Mesodermal cell (in vitro differentiated cells): ENCODE results near the gene CCNC.
A peak's percentile ranks its signal among the peaks of the same experiment; 100 is the strongest.
"Not testable (repeated sequence)": the region's sequence is repeated elsewhere in the genome, so short reads cannot be mapped to it uniquely, and the experiment has no call there.

Experiments
- H3K27ac ChIP-seq: 2 replicates; pipeline ENCODE4 v1.7.0; 2013; ENCODE audit warnings: mild to moderate bottlenecking, low read depth, low read length, moderate library complexity; ENCODE audit not compliant: severe bottlenecking
- H3K36me3 ChIP-seq: 2 replicates; pipeline ENCODE4 v1.7.1; 2013; ENCODE audit warnings: mild to moderate bottlenecking, low read length, moderate library complexity; ENCODE audit not compliant: control insufficient read depth, insufficient read depth
- H3K4me1 ChIP-seq: one replicate; pipeline ENCODE4 v1.7.1; 2013; ENCODE audit warnings: mild to moderate bottlenecking, low read length; ENCODE audit not compliant: insufficient read depth, control insufficient read depth, poor library complexity, severe bottlenecking
- H3K4me3 ChIP-seq: 2 replicates; pipeline ENCODE4 v1.7.0; 2013; ENCODE audit warnings: low read length, control low read depth, mild to moderate bottlenecking; ENCODE audit not compliant: insufficient read depth, poor library complexity, severe bottlenecking; ENCODE audit errors: extremely low read depth
- H3K9me3 ChIP-seq: 2 replicates; pipeline ENCODE4 v1.7.1; 2013; ENCODE audit warnings: mild to moderate bottlenecking, low read length, moderate library complexity; ENCODE audit not compliant: control insufficient read depth
- WGBS, 2 experiments: methylation state at CpG; one replicate each; pipeline ENCODE4 v1.1.5; 2013; ENCODE audit warnings: missing lambda C conversion rate in 2 of 2; ENCODE audit not compliant: insufficient coverage in 2 of 2; 5-methylcytosine and 5-hydroxymethylcytosine counted together

The CCNC gene

GRCh38 chr6:99594696-99595095 lies 26.2 kb upstream of the CCNC start:
- H3K36me3 ChIP-seq, H3K27ac ChIP-seq, H3K4me3 ChIP-seq, H3K4me1 ChIP-seq, H3K9me3 ChIP-seq: not testable (repeated sequence)
- whole genome bisulfite sequencing, 2 experiments: 76 to 85% methylated on average over 5 to 8 of the region's 8 CpGs

- H3K4me3 ChIP-seq: no peak overlapping the region
- peaks cover 4% of the 10 kb centered on the region for H3K4me1 ChIP-seq
- no peaks in the 10 kb centered on the region for H3K36me3 ChIP-seq
- 50 to 83% methylated on average over 1 of the region's 1 CpG for WGBS, 2 experiments
- no peaks in the 10 kb centered on the region for H3K9me3 ChIP-seq
- no peak overlapping the region for H3K27ac ChIP-seq
Observed at GRCh38 chr6:99592900-99593299, 24.4 kb upstream of the CCNC start.

GRCh38 chr6:99591673-99592364 lies 23.4 kb upstream of the CCNC start:
- H3K4me1 ChIP-seq: peaks cover 4% of the 10 kb centered on the region
- no peak overlapping the region for H3K4me3 ChIP-seq
- no peak overlapping the region for H3K27ac ChIP-seq
- H3K9me3 ChIP-seq: no peaks in the 10 kb centered on the region
- H3K36me3 ChIP-seq: no peaks in the 10 kb centered on the region
- 33% methylated on average over 2 to 3 of the region's 6 CpGs for WGBS, 2 experiments

GRCh38 chr6:99590728-99591672 lies 22.5 kb upstream of the CCNC start:
- no peaks in the 10 kb centered on the region for H3K9me3 ChIP-seq
- 1% methylated on average over 39 to 49 of the region's 63 CpGs for WGBS, 2 experiments
- H3K27ac ChIP-seq: no peak overlapping the region
- H3K36me3 ChIP-seq: no peaks in the 10 kb centered on the region
- H3K4me3 ChIP-seq: no peak overlapping the region
- peaks cover 4% of the 10 kb centered on the region for H3K4me1 ChIP-seq

GRCh38 chr6:99589907-99590493 lies 21.5 kb upstream of the CCNC start:
- no peaks in the 10 kb centered on the region for H3K36me3 ChIP-seq
- H3K27ac ChIP-seq: no peak overlapping the region
- peaks cover 4% of the 10 kb centered on the region for H3K4me1 ChIP-seq
- 14 to 24% methylated on average over 3 to 4 of the region's 10 CpGs for WGBS, 2 experiments
- H3K4me3 ChIP-seq: no peak overlapping the region
- H3K9me3 ChIP-seq: no peaks in the 10 kb centered on the region

- H3K27ac ChIP-seq: no peak overlapping the region
- H3K4me3 ChIP-seq: peak overlapping the region; percentile 33
- 1 to 3% methylated on average over 12 to 14 of the region's 21 CpGs for WGBS, 2 experiments
- H3K36me3 ChIP-seq: no peaks in the 10 kb centered on the region
- H3K4me1 ChIP-seq: peaks cover 4% of the 10 kb centered on the region
- no peaks in the 10 kb centered on the region for H3K9me3 ChIP-seq
Observed at GRCh38 chr6:99589290-99589672, 20.8 kb upstream of the CCNC start.

GRCh38 chr6:99588618-99589289 lies 20.3 kb upstream of the CCNC start:
- 0% methylated on average over 47 to 48 of the region's 52 CpGs for WGBS, 2 experiments

GRCh38 chr6:99587792-99588191 lies 19.3 kb upstream of the CCNC start:
- H3K4me3 ChIP-seq: no peak overlapping the region
- WGBS, 2 experiments: 80% methylated on average over 2 of the region's 4 CpGs; no CpG with 5 or more reads in 1 of the 2 experiments
- no peaks in the 10 kb centered on the region for H3K9me3 ChIP-seq
- H3K27ac ChIP-seq: no peak overlapping the region
- H3K4me1 ChIP-seq: peaks cover 4% of the 10 kb centered on the region
- H3K36me3 ChIP-seq: no peaks in the 10 kb centered on the region

More at GRCh38 chr6:99588618-99589289, 20.3 kb upstream of the CCNC start:
- Histone ChIP-seq H3K36me3 (no peaks in the 10 kb centered on the region), H3K4me3 (peak overlapping the region; percentile 33), H3K9me3 (no peaks in the 10 kb centered on the region), H3K27ac (no peak overlapping the region), H3K4me1 (peaks cover 4% of the 10 kb centered on the region)

- no peak overlapping the region for H3K27ac ChIP-seq
- no peaks in the 10 kb centered on the region for H3K9me3 ChIP-seq
- H3K4me1 ChIP-seq: no peaks in the 10 kb centered on the region
- H3K4me3 ChIP-seq: no peak overlapping the region
- H3K36me3 ChIP-seq: no peaks in the 10 kb centered on the region
- 94 to 100% methylated on average over 1 to 3 of the region's 4 CpGs for WGBS, 2 experiments
Observed at GRCh38 chr6:99579781-99580180, 11.3 kb upstream of the CCNC start.

GRCh38 chr6:99575544-99576227 lies 7.2 kb upstream of the CCNC start:
- no peaks in the 10 kb centered on the region for H3K9me3 ChIP-seq
- H3K27ac ChIP-seq: no peak overlapping the region
- H3K36me3 ChIP-seq: no peaks in the 10 kb centered on the region
- WGBS, 2 experiments: 83 to 97% methylated on average over 1 to 2 of the region's 2 CpGs
- no peak overlapping the region for H3K4me3 ChIP-seq
- H3K4me1 ChIP-seq: no peaks in the 10 kb centered on the region
